GM20431 (cell line): ENCODE data around the gene PWP1.

Source experiments
- in situ Hi-C: fragments of 300-500 bp; cut with MseI, MboI; formaldehyde crosslinking; loops from one replicate; pipeline ENCODE4 v1.15.0; 2020; ENCODE audit warnings: low sequenced_read_pairs; ENCODE audit not compliant: unreplicated experiment

The PWP1 gene

DNA sequence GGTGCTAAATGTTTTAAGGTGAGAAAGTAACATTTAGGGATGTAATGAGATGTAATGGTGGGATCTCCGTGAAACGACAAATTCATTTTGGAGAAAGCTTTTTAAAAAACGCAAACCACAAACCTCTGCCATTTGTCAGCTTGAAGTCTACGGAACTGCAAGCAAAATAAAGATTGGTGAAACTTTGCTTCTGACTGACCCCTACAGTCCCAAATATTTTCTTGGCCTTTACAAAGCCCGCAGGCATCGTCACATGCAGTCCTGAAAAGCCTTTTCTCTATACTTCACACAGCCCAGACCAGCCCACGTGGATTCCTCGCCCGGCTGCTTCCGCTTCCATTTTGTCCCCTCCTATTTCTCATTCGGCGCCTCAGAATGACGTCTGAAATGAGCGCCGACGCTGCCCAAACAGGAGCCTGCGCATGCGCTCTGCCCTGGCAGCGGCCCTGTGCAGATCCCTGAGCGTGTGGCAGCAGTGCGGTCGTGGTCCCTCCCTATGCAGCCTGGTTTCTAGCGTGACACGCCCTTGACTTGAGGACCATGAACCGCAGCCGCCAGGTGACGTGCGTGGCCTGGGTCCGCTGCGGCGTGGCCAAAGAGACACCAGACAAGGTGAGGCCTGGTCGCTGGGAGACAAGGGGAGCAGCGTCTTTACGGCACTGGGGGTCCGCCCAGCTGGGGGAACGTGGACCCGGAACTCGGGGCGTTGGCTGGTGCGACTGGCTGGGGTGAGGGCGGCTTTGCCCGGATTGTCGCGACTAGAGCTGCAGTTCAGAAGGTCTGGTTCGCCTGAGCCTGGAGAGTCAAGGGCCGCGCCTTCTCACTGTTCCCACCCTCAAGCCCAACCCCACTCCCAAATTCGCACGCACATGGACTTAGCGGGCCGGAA lies at the start of gene PWP1:
Gene PWP1 (plus strand): TSS at position 440 of the 889 bp plus-strand sequence. CDS start 101 bp downstream, at position 541.
- in situ Hi-C loops, result no loop called here

DNA sequence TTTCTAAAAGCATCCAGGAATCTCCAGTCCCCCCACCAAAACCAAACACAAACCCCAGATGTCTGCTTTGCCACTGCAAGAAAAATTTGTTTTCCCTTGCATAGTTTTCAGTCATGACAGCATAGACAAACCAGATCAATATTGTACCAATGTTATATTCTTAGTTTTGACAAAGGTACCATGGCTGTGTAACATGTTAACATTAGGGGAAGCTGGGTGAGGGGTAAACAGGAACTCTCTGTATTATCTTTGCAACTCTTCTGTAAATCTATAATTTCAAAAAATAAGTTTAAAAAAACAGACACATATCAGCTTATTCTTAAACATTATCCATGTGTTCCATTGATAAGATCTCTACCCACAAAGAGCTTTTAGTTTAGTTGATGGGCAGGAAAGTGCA lies 44.4 kb upstream of the PWP1 start:
- in situ Hi-C loops, result no loop called here

DNA sequence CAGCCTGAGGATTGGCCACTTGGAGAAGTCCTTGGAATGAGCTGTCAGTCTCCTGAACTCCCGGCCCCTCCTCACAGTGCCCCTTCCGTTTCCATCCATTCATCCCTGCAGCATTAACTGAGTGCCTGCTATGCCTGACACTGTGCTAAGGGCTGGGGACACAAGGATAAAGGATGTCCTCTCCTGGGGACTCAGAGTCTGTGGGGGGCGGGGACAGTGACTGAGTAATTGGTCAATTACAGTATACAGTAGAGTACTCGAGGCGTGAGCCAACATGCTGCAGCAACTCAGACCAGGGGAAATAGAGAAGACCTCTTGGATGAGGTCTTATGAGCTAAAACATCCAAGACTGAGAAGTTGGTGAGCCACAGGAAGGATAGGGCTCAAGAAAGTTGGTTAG lies 43.4 kb upstream of the PWP1 start:
- in situ Hi-C loops, result no loop called here

DNA sequence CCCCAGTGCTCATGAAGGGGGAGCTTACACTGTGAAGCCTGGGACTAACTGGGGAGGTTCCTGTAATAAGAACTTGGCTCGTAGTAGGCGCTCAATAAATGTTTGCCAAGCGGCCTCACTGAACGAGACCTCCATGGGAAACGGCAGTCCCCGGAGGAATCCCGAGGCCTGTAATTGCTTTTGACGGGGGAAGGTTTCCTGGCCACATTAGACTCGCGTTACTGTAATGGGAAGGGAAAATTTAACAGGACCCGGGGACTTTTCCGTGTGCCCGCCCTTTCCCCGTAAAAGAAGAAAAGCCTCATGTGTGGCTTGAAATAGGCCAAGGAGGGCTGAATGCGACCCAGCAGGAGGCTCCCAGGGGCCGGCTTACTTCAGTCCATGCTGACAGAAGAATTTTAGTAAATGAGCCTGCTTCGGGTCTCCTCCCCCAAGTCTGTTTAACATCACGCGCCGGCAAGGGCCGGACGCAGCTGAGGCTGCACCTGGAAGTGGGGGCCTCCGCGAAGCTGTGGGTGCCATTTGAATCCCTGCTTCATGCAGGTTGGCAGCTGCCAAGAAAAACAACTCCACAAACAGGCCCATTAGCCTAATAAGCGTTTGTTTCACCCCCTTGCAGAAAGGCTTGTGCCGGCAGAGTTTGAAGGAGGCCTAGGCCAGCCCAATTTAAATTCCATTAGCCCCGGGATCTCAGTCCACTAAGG lies 39.8 kb upstream of the PWP1 start:
- in situ Hi-C loops, result no loop called here

DNA sequence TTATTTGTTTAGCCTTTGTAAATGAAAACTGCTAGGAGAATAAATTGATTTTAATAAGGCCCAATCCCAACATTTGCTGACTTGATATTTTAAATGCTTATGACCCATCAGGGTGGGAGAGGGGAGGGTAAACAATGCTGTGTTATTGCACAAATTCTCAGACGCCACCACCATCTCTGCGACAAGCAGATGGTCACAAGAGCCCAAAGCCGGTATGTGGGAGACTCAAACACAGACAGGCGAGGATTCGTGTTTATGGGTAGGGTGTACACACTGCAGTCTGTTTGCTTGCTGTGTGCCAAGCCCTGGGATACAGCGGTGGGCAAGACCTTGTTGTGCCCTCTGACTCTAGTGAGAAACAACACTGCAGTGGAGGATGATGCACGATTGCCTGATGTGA lies 39.2 kb upstream of the PWP1 start:
- in situ Hi-C loops, result no loop called here

DNA sequence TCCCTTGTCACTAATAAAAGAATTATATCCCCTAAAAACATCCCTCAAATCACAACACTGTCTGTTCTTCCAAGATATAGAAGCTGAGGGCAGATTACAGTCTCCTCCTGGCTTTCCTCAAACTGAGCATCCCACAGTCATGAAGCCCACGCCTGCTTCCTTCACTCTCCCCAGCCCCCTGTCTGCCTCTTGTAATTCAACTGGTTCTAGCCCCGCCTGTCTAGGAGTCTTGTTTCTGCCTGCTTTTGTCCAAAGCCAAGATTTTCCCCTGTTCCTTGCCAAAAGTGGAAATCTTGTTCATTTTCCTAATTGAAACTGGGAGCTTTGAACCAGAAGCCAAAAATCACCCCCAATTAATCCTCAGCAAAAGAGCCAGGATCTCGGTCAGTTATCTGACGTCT lies 35.9 kb upstream of the PWP1 start:
- in situ Hi-C loops, result no loop called here

DNA sequence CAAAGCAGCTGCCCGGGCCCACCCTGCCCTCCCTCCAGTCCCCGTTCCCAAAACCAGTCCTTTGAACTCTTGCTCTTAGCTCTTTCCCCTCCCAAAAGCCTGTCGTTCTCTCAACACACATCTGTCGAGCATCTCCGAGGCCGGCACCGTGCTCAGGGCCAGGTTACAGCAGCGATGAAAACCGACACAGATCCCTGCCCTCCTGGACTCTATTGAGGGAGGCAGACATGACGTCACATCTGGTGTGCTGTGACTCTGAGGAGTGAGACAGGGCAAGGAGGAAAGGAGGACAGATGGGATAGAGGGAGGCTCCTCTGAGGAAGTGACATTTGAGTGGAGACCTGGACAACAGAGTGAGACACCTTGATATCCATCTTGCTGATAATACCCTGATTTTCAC lies 34.6 kb upstream of the PWP1 start:
- in situ Hi-C loops, result no loop called here

DNA sequence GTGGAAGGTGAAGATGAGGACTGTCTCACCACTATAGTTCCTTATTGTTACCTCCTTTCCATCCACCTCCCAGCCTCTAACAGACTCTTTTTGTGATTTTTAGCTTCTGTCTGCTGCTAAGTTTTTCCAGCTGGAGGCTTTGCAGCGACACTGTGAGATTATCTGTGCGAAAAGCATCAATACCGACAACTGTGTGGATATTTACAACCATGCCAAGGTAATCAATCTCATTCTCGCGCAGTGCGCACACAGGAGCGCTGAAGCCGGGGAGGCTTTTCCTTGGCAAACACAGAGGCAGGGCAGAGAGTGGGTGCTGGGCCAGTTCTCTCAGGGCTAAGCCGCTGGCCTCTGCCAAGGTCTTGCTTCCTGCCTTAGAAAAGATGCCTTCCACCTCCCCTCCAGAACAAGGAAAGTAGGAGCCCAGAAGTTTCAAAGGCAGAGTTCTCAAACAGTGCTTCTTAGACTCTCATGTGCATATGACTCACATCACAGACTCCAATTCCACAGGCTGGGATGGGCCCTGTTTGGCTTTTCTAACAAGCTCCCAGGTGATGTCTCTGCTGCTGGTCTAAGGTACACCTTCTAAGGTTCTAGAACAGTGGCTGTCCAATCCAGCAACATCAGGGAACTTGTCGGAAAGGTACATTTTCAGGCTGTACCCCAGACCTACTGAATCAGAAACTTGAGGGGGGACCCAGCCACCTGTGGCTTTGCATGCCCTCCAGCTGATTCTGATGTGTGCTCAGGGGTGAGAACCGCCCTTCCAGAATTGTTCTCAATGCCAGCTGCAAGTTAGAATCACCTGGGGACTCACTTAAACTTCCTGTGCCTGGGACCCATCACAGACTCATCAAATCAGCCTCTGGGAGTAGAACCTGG lies 33.8 kb upstream of the PWP1 start:
- in situ Hi-C loops, result no loop called here

DNA sequence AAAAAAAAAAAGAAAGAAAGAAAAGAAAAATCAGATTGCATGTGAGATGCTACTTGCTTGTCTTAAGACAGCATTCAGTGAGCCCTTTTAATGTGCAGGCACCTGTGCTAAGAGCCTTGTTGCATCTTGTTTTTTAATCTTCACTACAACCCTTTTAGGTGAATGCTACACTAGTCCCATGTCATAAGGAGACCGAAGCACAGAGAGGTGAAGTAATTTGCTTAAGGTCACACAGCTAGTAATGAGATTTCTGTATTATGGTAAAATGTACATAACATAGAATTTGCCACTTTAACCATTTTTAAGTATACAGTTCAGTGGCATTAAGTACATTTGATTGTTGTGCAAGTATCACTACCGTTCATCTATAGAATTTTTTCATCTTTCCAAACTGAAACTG lies 32.1 kb upstream of the PWP1 start:
- in situ Hi-C loops, result no loop called here

DNA sequence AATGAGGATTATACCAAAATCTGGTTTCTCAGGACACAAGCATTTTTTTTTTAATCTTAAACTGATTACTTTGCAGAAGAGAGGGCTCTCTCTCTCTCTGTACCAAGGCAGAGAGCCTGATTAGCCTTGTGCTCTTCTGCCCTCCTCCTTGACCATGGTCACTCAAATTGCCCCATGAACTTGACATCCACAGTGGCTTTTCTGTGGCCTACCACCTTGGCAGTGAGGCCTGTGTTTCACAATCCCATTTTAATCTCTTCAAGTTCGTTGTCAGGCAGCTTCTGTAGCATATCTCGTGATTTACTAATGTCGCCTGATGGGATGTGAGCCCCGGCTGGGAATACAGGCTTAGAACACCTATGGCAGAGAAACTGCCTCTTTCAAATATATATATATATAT lies 30.7 kb upstream of the PWP1 start:
- in situ Hi-C loops, result no loop called here

DNA sequence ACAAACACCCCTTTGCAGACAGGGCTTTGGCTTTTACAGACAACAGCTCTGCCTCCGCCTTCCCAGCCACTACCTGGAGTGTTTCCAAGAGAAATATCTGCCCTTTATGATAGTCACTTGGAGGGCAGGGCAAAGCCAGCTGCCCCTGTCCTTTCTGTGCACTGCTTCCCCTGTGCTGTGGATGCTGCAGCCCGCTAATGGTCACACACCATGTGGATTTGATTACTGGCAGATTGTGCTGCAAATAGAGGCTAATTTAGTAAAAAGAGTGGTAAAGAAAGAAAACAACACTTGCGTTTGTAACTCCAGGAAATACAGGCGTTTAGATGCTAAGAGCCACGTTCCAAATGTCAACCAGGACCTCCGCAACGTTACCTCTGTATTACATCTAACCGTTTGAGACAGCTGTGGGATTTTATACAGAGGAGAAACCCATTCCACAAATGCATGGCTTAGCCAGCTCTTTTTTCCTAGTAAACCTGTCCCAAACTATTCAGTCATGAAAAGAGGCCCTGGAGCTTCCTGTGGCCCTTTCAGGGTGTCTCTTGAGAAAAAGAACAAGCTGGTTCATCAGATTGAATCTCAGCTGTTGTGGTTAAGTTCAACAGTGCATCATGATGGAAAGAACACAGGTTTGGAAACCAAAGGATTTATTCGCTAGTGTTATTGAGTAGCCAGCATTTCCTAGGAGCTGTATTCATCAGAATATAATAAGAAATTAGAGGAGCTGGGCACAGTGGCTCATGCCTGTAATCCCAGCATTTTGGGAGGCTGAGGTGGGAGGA lies 30.1 kb upstream of the PWP1 start:
- in situ Hi-C loops, result no loop called here

DNA sequence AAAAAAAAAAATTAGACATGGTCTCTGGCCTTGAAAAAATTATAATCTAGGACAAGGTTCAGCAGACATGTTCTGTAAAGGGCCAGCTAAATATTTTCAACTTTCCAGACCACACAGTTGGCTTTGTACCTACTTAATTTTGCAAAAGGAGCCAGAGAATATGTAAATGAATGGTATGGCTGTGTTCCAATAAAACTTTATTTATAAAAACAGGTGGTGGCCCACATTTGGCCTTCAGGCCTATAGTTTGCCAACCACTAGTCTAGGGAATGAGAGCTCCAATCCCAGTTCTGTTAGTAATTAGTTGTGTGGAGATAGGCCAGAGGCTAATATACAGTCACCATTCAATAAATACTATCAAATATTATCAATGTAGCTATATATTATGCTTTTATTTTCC lies 29.3 kb upstream of the PWP1 start:
- in situ Hi-C loops, result no loop called here

DNA sequence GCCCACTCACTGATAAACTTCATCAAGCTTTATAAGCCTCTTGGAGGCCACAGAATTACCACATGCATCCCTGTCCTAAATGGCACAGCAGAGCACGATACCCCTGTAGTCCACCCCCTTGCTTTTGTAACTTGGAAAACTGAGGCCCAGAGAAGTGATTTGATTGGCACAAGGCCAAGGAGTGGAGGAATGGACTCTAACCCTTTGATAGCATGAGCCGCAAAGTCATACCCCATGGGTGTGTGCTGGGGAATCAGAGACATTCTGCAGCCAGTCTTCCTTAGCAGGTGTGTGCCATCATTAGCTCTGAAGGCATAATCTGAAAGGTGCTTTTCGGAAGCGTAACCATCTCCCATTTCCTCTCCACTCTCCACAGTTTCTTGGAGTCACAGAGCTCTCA lies 28.5 kb upstream of the PWP1 start:
- in situ Hi-C loops, result no loop called here

DNA sequence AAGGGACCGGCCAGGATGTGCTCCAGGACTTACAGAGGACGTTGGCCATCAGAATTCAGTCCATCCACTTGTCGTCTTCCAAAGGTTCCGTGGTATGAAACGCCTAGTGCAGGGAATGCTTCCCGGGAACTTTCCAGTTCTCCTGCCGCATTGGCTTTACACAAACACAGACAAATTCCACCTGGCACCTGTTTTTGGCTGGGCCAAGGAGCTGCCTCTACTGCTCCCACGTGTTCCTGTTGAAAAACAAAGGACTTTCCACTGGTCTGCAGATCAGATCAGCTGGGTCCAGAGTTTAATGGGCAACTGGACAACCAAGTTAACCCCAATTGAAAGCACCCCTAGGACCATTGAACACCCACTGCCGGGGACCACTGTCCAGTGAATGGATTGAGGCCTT lies 28.0 kb upstream of the PWP1 start:
- in situ Hi-C loops, result no loop called here

DNA sequence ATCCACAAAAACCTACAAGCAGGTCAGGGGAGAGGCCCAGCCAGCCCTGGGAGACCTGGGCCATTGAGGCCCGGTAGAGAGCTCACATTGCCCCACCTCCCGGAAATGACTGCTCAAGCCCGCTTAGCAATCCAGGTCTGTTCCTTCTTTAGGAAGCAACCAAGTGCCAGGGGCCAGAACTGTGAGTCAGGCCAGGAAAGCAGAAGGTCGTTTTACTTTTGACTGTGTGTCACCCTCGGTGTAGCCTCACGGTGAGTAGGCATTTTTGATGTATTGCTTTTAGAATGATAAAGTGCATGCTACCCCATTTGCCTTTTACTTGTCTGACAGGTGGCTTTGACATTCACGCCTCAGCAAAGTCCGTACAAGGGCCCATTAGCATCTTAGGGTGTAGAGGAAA lies 25.4 kb upstream of the PWP1 start:
- in situ Hi-C loops, result no loop called here

DNA sequence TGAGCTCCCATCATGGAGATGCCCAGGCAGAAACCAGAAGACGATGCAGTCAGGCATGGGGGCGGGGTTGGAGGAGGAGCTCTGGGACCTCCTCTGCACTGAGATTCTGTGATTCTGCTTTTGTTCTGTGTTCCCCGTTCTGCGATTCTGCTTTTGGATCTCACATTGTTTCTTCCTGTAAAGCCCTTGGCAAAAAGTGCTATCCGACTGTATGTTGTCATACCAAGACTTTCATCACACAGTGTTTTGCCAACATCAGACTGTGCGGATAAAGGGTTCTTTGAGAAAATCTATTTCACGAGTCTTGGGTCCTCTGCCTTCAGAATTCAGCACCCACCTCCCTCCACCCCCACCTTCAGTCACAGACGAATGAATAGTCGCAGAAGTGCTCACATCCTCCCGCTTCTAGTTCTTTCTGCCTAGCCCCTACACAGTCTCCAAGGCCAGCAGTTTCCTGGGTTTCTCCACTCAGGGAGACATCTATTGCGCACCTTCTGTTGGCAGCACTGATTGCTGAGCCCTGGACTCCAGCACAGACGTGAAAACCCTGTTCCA lies 24.7 kb upstream of the PWP1 start:
- in situ Hi-C loops, result no loop called here

DNA sequence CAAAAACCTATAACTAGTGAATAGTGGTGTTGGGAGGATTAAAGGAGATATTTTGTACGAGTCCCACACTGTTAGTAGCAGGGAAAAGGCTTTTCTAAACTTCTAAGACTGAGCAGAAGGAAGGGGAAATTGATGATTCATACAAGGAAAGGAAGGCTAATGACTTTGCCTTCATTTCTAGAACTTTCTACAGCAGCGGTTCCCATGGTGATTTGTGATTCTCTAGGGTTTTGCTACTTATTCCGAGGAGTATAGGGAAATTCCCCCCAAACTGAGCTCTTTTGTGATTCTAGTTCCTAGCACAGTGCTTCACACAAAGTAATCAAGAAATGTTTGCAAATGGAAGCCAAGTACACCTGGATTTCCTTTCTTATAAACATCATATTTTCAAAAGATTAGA lies 23.8 kb upstream of the PWP1 start:
- in situ Hi-C loops, result no loop called here

DNA sequence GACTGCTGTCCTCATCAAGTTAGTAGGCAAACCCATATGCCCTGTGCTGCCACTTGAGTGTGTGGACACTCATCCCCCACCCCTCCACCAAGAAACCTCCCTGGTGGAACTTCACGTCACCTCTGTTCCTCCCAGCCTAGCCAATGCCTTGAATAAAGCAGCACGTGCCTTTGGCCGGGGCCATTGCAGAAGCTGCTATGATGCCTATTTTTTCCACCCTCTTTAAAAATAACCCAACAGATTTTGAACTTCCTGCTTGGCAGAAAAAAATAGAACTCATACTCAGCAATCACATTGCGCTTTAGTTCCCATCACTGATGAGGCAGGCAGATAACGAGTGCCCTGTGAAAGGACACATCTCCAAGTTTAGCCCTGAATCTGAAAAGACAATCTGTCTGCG lies 23.1 kb upstream of the PWP1 start:
- in situ Hi-C loops, result no loop called here

DNA sequence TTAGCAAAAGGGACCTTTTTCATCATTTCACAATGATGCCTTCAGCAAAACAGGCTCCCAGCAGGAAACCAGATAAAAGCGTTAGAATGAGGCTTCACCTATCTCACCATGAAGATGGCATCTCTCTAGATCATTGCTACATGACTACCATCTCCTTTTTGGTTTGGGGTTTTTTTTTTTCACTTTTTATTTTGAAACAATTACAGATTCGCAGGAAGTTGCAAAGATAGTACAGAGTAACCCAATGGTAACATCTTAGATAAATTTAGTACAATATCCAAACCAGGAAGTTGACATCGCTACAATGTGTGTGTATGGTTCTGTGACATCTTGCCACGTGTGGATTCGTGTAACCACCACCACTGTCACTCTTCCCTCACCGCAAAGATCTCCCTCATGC lies 22.3 kb upstream of the PWP1 start:
- in situ Hi-C loops, result no loop called here

DNA sequence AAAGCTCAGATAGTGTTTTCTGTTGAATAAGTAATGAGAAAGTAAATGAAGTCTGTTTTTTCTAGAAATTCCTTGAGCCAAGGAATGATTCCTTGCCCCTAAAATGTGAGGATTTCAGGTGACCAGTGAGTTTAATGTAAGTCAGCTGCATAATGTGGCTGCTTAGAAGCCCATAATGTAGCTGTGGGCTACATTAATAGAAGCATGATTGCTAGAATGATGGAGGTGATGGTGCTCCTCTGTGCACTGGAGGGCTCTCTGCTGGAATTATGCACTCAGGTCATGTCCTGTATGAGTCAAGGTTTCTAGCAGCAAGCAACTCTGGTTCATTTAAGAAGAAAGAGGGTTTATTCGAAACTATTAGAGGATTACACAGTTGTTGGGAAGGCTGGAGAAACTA lies 19.6 kb upstream of the PWP1 start:
- in situ Hi-C loops, result no loop called here
